Muscle layer of colon (tissue), 2 donors: Measurements from ENCODE around the gene SLC4A1AP.
A peak's percentile ranks its signal among the peaks of the same experiment; 100 is the strongest.

ENCODE experiments used
- H3K27ac ChIP-seq: one replicate; pipeline ENCODE4 v1.7.0; 2013; ENCODE audit warnings: low read depth, mild to moderate bottlenecking, low read length, moderate library complexity
- H3K27me3 ChIP-seq, 2 donors: one replicate each; pipeline ENCODE4 v1.7.0; 2013; ENCODE audit warnings: low read length in 2 of 2, mild to moderate bottlenecking in 2 of 2; ENCODE audit not compliant: insufficient read depth in 2 of 2, control insufficient read depth in 1 of 2
- H3K36me3 ChIP-seq: one replicate; pipeline ENCODE4 v1.7.0; 2013; ENCODE audit warnings: mild to moderate bottlenecking, low read length; ENCODE audit not compliant: insufficient read depth
- H3K4me1 ChIP-seq: one replicate; pipeline ENCODE4 v1.7.0; 2013; ENCODE audit warnings: mild to moderate bottlenecking, low read length; ENCODE audit not compliant: insufficient read depth
- H3K4me3 ChIP-seq, 2 donors: one replicate each; pipeline ENCODE4 v1.7.0; 2013; ENCODE audit warnings: low read length in 2 of 2, low read depth in 1 of 2, mild to moderate bottlenecking in 1 of 2, moderate library complexity in 1 of 2
- H3K9ac ChIP-seq: one replicate; pipeline ENCODE4 v1.7.0; 2013; ENCODE audit warnings: low read length
- H3K9me3 ChIP-seq: one replicate; pipeline ENCODE4 v1.7.0; 2013; ENCODE audit warnings: mild to moderate bottlenecking, low read length
- donor health status: abdominal sarcoma.
- donor health status: Adenocarcinoma of cecum.

Gene SLC4A1AP

GRCh38 chr2:27727257-27727656 lies 63.6 kb downstream of the SLC4A1AP start:
- Histone ChIP-seq H3K9ac (no peak overlapping the region), H3K27me3 (no peaks in the 10 kb centered on the region), H3K36me3 (no peaks in the 10 kb centered on the region), H3K4me3 (no peak overlapping the region), H3K9me3 (no peaks in the 10 kb centered on the region), H3K4me1 (peaks cover 6% of the 10 kb centered on the region), H3K27ac (no peak overlapping the region)

- H3K9ac ChIP-seq: no peak overlapping the region
- no peak overlapping the region for H3K27ac ChIP-seq
- no peaks in the 10 kb centered on the region for H3K36me3 ChIP-seq
- no peaks in the 10 kb centered on the region for H3K27me3 ChIP-seq
- H3K4me1 ChIP-seq: peaks cover 5% of the 10 kb centered on the region
- H3K9me3 ChIP-seq: no peaks in the 10 kb centered on the region
- no peak overlapping the region for H3K4me3 ChIP-seq
These were observed 64.6 kb downstream of the SLC4A1AP start for GRCh38 chr2:27728081-27728858.

GRCh38 chr2:27729198-27729597 lies 65.5 kb downstream of the SLC4A1AP start:
- H3K9me3 ChIP-seq: no peaks in the 10 kb centered on the region
- H3K27ac ChIP-seq: no peak overlapping the region
- no peaks in the 10 kb centered on the region for H3K36me3 ChIP-seq
- H3K4me3 ChIP-seq: no peak overlapping the region
- no peaks in the 10 kb centered on the region for H3K4me1 ChIP-seq
- H3K27me3 ChIP-seq: no peaks in the 10 kb centered on the region
- no peak overlapping the region for H3K9ac ChIP-seq

- H3K36me3 ChIP-seq: no peaks in the 10 kb centered on the region
- no peaks in the 10 kb centered on the region for H3K4me1 ChIP-seq
- no peak overlapping the region for H3K4me3 ChIP-seq
- no peaks in the 10 kb centered on the region for H3K9me3 ChIP-seq
- H3K27me3 ChIP-seq: no peaks in the 10 kb centered on the region
- no peak overlapping the region for H3K27ac ChIP-seq
- H3K9ac ChIP-seq: no peak overlapping the region
These were observed 65.9 kb downstream of the SLC4A1AP start for GRCh38 chr2:27729614-27730013.

DNA sequence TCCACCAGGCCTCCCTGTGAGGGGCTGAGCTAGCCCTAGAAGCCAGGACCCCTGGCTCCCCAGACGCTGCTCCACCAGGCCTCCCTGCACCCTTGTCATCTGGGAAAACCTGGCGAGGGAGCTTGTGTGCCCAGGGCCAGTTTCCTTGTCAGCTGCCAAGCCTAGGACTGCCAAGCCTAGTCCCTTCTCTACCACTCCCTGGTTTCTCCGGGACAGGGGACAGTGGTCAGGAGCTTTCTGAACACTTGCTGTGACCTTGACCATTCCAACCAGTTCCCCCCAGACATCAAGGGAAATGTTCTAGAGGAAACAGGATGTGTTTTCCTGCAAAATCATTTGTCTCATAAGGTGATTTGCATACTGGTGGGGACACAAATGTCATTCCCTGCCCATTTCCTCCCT lies 66.6 kb downstream of the SLC4A1AP start:
- Histone ChIP-seq H3K27me3 (no peaks in the 10 kb centered on the region), H3K36me3 (no peaks in the 10 kb centered on the region), H3K4me3 (no peak overlapping the region), H3K27ac (no peak overlapping the region), H3K9ac (no peak overlapping the region), H3K9me3 (no peaks in the 10 kb centered on the region), H3K4me1 (peaks cover 6% of the 10 kb centered on the region)

DNA sequence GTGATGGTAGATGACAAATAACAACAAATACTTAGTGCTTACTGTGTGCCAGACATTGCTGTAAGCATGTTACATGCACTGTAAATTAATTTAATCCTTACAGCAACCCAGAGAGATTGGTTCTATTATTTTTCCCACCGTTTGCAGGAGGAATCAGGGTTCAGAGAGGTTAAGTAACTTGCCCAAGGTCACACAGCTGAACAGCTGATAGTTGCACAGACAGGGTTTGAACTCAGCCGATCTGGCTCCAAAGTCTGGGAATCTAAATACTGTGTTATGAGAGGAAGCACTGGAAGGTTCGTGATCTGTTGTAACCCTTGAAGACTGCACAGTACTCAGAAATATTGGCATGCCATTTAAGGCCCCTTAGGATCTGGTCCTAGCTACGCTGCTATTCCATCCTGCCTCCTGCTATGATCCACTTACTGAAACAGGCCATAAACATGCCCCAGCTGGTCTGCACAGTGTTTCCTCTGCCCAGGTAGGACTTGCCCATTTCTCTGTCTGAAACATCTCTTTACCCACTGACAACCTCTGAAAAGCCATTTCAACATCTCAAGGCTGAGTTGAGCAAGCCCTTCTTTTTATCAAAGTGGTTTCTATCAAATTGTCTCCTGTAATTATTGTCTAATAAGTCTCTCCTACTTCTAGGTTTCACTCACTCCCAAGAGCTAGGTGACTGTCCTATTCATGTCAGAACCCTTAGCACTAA lies 67.4 kb downstream of the SLC4A1AP start:
- no peak overlapping the region for H3K9ac ChIP-seq
- H3K27ac ChIP-seq: no peak overlapping the region
- peaks cover 10% of the 10 kb centered on the region for H3K4me1 ChIP-seq

DNA sequence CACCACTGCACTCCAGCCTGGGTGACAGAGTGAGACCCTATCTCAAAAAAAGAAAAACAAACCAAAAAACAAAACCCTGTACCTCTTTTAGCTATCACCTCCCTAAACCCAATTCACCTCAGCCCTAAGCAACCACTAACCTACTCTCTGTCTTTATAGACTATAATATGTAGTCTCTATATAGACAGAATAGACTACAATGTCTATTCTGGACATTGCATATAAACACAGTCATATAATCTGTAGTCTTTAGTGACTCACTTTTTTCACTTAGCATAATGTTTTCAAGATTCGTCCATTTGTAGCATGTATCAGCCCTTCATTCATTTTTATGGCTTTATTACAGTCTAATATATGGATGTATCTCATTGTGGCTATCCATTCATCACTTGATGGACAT lies 70.6 kb downstream of the SLC4A1AP start:
- H3K4me3 ChIP-seq: no peak overlapping the region
- H3K9ac ChIP-seq: no peak overlapping the region
- H3K4me1 ChIP-seq: peaks cover 10% of the 10 kb centered on the region
- H3K27ac ChIP-seq: no peak overlapping the region
- no peaks in the 10 kb centered on the region for H3K27me3 ChIP-seq
- H3K36me3 ChIP-seq: no peaks in the 10 kb centered on the region
- H3K9me3 ChIP-seq: no peaks in the 10 kb centered on the region

More for the DNA sequence above, 67.4 kb downstream of the SLC4A1AP start:
- no peaks in the 10 kb centered on the region for H3K27me3 ChIP-seq
- H3K36me3 ChIP-seq: no peaks in the 10 kb centered on the region
- no peak overlapping the region for H3K4me3 ChIP-seq
- H3K9me3 ChIP-seq: no peaks in the 10 kb centered on the region

DNA sequence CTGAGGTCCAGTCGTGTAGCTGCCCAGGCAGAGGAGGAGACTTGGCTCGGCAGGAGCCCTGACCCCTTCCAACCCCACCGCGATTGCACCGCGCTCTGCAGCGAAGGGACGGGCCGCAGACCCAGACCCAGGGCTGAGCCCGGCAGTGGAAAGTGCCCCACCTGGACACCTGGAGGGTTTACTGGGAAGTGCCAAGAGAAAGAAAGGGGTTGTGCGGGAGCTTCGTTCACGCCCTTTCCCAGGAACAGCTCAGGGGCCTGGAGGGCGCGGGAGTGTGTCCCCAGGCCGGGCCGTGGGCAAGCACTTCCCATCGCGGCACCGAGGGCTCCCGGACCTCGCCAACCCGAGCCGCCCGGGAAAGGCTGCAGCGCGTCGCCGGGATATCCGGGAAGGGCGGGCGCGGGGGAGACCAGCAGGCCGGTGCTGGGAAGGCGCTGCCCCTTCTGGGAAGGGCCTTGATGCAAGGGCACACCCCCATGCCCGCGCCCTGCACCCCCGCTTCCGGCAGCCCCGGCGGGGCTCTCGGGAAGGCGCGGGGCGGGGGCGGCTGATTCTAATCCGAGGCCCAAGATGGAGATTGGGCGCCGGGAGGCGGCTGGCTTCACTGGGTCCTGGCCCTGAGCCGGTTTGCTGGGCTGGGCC lies 71.7 kb downstream of the SLC4A1AP start:
- Histone ChIP-seq H3K4me1 (peaks cover 10% of the 10 kb centered on the region), H3K36me3 (no peaks in the 10 kb centered on the region), H3K9me3 (no peaks in the 10 kb centered on the region), H3K27ac (peak overlapping the region; percentile 64), H3K4me3 (peak overlapping the region; percentile 70 to 76), H3K27me3 (no peaks in the 10 kb centered on the region), H3K9ac (peak overlapping the region; percentile 46)

DNA sequence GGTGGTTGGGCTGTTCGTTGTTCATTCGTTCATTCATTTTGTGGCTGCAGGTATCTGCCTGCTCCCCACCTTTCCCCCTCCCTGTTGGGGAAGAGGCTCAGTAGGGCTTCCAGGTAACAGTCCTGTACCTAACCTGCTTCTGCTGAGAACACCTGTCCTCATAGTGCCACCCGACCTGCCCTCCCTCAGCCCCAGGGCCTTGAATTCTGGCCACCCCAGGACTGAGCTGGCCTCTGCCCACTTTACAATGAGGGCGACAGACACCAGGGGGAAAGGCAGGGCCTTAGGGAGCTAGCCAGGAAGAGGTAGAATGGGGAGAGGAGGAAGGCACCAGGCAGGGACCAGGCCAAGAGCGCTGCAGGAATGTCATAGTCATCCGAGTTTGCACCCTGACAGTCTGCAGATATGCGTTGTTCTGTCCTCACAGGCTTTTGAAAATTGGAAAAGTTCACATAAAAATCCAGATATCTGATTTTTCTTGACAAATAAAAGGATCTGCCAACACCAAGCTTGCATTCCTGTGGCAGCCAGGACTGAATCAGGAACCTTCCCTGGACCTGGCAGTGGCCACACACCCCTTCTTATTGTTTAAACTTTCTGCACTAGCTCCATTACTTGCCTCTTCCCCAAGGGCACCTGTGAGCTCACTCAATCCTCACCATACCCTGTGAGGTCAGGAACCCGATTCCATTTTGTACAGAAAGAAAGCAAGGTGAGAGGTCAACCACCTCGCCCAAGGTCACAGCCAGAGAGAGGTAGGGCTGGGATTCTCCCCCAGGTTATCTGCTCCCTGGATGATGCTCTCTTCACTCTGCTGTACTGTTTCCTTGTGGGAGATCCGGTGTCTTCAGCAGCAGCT lies 72.6 kb downstream of the SLC4A1AP start:
- Histone ChIP-seq H3K9me3 (no peaks in the 10 kb centered on the region), H3K27ac (peak overlapping the region; percentile 24), H3K4me1 (peaks cover 10% of the 10 kb centered on the region), H3K27me3 (no peaks in the 10 kb centered on the region), H3K4me3 (peak overlapping the region; percentile 70 to 76), H3K9ac (no peak overlapping the region), H3K36me3 (no peaks in the 10 kb centered on the region)

DNA sequence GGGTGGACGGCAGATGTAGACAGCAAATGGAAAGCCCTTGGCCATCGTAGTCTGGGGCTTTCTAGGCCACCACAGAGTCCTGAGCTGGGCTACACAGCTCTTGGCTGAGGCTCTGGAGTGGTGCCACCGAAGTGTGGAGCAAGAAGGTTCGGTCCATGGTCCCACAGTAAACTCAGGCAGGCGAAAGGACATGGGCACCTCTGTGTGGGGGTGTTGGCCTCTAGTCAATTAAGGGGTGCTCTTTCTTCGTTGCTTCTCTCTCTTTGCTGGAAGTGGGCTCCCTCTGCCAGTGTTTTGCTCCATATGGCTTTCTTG lies 73.2 kb downstream of the SLC4A1AP start:
- Histone ChIP-seq H3K4me3 (no peak overlapping the region), H3K9me3 (no peaks in the 10 kb centered on the region), H3K27ac (no peak overlapping the region), H3K27me3 (no peaks in the 10 kb centered on the region), H3K9ac (no peak overlapping the region), H3K4me1 (peaks cover 10% of the 10 kb centered on the region), H3K36me3 (no peaks in the 10 kb centered on the region)
